ENCODE data around the gene LSS.

DNA sequence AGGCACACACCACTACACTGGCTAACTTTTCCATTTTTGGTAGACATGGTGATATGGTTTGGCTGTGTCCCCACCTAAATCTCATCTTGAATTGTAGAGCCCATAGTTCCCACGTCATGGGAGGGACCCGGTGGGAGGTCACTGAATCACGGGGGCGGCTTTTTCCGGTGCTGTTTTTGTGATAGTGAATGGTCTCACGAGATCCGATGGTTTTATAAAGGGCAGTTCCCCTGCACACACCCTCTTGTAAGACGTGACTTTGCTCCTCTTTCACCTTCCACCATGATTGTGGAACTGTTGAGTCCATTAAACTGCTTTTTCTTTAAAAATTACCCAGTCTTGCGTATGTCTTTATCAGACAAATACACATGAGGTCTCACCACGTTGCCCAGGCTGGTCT lies 71.9 kb downstream of the LSS start:
- TF ChIP-seq POLR2A (IDR thresholded peaks at IDR 0.05): no peak
- TF ChIP-seq, protein P1, sequence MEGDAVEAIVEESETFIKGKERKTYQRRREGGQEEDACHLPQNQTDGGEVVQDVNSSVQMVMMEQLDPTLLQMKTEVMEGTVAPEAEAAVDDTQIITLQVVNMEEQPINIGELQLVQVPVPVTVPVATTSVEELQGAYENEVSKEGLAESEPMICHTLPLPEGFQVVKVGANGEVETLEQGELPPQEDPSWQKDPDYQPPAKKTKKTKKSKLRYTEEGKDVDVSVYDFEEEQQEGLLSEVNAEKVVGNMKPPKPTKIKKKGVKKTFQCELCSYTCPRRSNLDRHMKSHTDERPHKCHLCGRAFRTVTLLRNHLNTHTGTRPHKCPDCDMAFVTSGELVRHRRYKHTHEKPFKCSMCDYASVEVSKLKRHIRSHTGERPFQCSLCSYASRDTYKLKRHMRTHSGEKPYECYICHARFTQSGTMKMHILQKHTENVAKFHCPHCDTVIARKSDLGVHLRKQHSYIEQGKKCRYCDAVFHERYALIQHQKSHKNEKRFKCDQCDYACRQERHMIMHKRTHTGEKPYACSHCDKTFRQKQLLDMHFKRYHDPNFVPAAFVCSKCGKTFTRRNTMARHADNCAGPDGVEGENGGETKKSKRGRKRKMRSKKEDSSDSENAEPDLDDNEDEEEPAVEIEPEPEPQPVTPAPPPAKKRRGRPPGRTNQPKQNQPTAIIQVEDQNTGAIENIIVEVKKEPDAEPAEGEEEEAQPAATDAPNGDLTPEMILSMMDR (IDR thresholded peaks at IDR 0.05): no peak
